ENCODE measurements around the gene NDUFAF8.

NDUFAF8 gene

GRCh38 chr17:81203136-81203535 is 36.0 kb upstream of the NDUFAF8 start:
- TF ChIP-seq CTCF (IDR thresholded peaks at IDR 0.05; ENCODE audit: low read depth, low read length) = no peak
- no peak for DNase-seq (ENCODE audit: extremely low read depth, low read depth)

GRCh38 chr17:81204578-81204977 is 34.5 kb upstream of the NDUFAF8 start:
- TF ChIP-seq CTCF (IDR thresholded peaks at IDR 0.05; ENCODE audit: low read depth, low read length) = no peak
- no peak for DNase-seq (ENCODE audit: extremely low read depth, low read depth)

DNA sequence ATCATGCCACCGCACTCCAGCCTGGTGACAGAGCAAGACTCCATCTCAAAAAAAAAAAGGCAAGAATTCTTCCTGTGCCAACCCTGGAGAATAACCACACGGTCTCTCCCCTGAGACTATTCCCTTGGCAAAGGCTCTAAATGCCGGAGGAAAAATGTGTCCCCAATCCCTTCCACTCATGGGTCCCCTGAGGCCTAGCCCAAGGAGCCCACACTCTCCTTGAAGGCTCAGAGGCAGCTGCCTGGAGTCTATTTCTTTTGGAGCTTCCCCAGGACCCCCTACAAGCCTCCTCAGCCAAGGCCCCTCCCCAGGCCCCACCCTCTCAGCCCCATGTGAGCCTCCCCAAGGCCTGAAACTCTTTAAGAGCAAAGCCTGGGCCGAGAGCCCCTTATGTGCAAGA is 33.0 kb upstream of the NDUFAF8 start:
- no peak for TF ChIP-seq CTCF (IDR thresholded peaks at IDR 0.05; ENCODE audit: low read depth, low read length)
- DNase-seq (ENCODE audit: extremely low read depth, low read depth) = no peak

GRCh38 chr17:81206657-81207056 is 32.5 kb upstream of the NDUFAF8 start:
- no peak for TF ChIP-seq CTCF (IDR thresholded peaks at IDR 0.05; ENCODE audit: low read depth, low read length)
- DNase-seq (ENCODE audit: extremely low read depth, low read depth) = no peak

- no peak for DNase-seq (ENCODE audit: extremely low read depth, low read depth)
These were observed 31.2 kb upstream of the NDUFAF8 start for GRCh38 chr17:81207610-81208581.

GRCh38 chr17:81208651-81209050 is 30.5 kb upstream of the NDUFAF8 start:
- no peak for TF ChIP-seq CTCF (IDR thresholded peaks at IDR 0.05; ENCODE audit: low read depth, low read length)
- DNase-seq (ENCODE audit: extremely low read depth, low read depth) = no peak

More at GRCh38 chr17:81207610-81208581, 31.2 kb upstream of the NDUFAF8 start:
- TF ChIP-seq CTCF (IDR thresholded peaks at IDR 0.05; ENCODE audit: low read depth, low read length) = no peak

- TF ChIP-seq CTCF (IDR thresholded peaks at IDR 0.05; ENCODE audit: low read depth, low read length) = no peak
- no peak for DNase-seq (ENCODE audit: extremely low read depth, low read depth)
These were observed 30.0 kb upstream of the NDUFAF8 start for GRCh38 chr17:81209141-81209540.
